Activated CD4-positive, alpha-beta T cell treated with anti-CD3 and anti-CD28 coated beads, Interleukin-2, amount 10 ng/mL, durations not matched to agents 7 days and 5 days (primary cell): ENCODE data around the gene SAMD10. TPM values are rescaled to one million over a fixed set of nuclear protein-coding genes. Genes with fewer than 3 reads are reported as not detected.
"Not testable (repeated sequence)": the region's sequence is repeated elsewhere in the genome, so short reads cannot be mapped to it uniquely, and the experiment has no call there.

Experiments used
- CTCF ChIA-PET: fragments of 350-600 bp; sonication (Branson Sonifier 250); formaldehyde crosslinking; loops from one replicate; lab custom pipeline; 2021; ENCODE audit warnings: antibody characterized with exemption; lab: Charles Lee
- POLR2A ChIA-PET: fragments of 350-600 bp; sonication (Branson Sonifier 250); formaldehyde crosslinking; loops from one replicate; lab custom pipeline; 2021; ENCODE audit warnings: antibody characterized with exemption; lab: Charles Lee
- DNase-seq: peaks from one replicate; pipeline ENCODE4 v3.0.0-alpha.2; 2020
- H3K27ac Mint-ChIP-seq: one replicate; pipeline ENCODE4 v1.8.0; 2021; ENCODE audit warnings: mild to moderate bottlenecking, moderate library complexity, mixed read lengths
- H3K27me3 Mint-ChIP-seq: one replicate; pipeline ENCODE4 v1.8.0; 2021; ENCODE audit warnings: mixed read lengths
- H3K36me3 Mint-ChIP-seq: one replicate; pipeline ENCODE4 v1.8.0; 2021; ENCODE audit warnings: low read depth, mixed read lengths
- H3K4me1 Mint-ChIP-seq: one replicate; pipeline ENCODE4 v1.8.0; 2021; ENCODE audit warnings: mixed read lengths
- H3K4me3 Mint-ChIP-seq: one replicate; pipeline ENCODE4 v1.8.0; 2021; ENCODE audit warnings: mild to moderate bottlenecking, moderate library complexity, mixed read lengths
- H3K9me3 Mint-ChIP-seq: one replicate; pipeline ENCODE4 v1.8.0; 2021; ENCODE audit warnings: mixed read lengths
- total RNA-seq, 2 experiments: library from RNA; stranded (reverse); gene quantifications; one replicate each; pipeline ENCODE4 v1.2.3, GENCODE V29; 2021

SAMD10 gene
- total RNA-seq, 2 experiments from 2014 or later, result 16.3 to 17.2 TPM

DNA sequence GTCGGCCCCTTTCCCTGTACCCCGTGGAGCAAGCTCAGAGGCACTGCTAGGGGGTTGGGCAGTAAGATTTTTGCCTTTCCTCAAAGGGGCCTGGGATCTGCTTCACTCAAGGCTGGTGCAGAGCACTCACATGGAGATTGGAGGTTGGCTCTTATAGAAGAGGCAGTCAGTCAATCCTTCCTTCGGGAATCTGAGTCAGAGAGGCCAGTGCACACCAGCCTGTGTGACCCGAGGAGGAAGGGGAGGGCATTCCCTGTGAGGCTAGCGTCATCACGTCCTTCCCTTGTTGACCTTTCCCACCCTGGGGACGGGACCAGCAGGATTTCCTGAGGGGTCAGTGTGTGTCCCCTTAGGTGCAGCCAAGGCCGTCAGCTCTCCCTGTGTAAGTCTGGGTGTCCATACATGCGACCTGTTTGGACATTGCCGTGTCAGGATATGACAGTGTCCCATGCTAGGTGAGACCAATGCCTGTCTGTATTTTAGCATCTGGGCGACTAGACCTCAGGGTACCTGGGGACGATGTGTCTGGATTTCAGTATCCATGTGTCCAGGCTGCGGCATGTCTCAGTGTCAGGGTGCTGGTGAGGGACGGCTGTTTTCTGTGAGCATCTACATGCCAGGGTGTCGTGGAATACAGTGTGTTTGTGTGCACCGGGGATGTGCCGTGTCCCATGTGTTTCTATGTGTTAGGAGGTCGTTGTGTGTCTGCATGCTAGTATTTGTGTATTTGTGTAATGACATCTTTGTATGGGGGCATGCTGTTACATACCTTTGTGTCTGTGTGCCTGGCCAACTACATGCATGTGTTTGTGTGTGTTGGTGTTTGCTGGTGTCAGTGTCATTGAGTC is 6.9 kb downstream of the SAMD10 start:
- H3K4me1 Mint-ChIP-seq, result peaks cover 47% of the 10 kb centered on the region
- no peak for DNase-seq
- no peak overlapping the region for H3K27ac Mint-ChIP-seq
- peaks cover 15% of the 10 kb centered on the region for H3K36me3 Mint-ChIP-seq
- peaks cover 2% of the 10 kb centered on the region for H3K27me3 Mint-ChIP-seq
- no peak overlapping the region for H3K4me3 Mint-ChIP-seq
- CTCF ChIA-PET, result interaction anchor here (1.1 to 1.8 kb wide), 3 partner anchors 8 to 81 kb away, joined by 3 to 9 read pairs (median 3); no protein-coding TSS in a partner anchor
- POLR2A ChIA-PET, result no interaction called here
- H3K9me3 Mint-ChIP-seq, result no peaks in the 10 kb centered on the region

DNA sequence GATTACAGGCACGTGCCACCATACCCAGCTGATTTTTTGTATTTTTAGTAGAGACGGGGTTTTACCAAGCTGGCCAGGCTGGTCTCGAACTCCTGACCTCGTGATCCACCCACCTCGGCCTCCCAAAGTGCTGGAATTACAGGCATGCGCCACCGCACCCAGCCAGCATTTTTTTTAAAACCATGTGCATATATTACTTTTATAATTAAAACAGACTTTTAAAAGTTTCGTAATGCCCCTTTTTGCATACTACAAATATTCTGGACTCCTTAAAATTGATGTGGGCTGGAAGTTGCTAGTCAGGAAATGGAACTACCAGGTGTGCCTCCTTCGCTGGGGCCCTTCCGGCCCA is 7.5 kb downstream of the SAMD10 start:
- CTCF ChIA-PET, result interaction anchor here (0.7 to 1.1 kb wide), 2 partner anchors 8 to 451 kb away, joined by 3 read pairs; no protein-coding TSS in a partner anchor
- H3K4me3 Mint-ChIP-seq, H3K27ac Mint-ChIP-seq, H3K9me3 Mint-ChIP-seq, POLR2A ChIA-PET, H3K27me3 Mint-ChIP-seq, DNase-seq: not testable (repeated sequence)
- peaks cover 15% of the 10 kb centered on the region for H3K36me3 Mint-ChIP-seq
- peaks cover 41% of the 10 kb centered on the region for H3K4me1 Mint-ChIP-seq

DNA sequence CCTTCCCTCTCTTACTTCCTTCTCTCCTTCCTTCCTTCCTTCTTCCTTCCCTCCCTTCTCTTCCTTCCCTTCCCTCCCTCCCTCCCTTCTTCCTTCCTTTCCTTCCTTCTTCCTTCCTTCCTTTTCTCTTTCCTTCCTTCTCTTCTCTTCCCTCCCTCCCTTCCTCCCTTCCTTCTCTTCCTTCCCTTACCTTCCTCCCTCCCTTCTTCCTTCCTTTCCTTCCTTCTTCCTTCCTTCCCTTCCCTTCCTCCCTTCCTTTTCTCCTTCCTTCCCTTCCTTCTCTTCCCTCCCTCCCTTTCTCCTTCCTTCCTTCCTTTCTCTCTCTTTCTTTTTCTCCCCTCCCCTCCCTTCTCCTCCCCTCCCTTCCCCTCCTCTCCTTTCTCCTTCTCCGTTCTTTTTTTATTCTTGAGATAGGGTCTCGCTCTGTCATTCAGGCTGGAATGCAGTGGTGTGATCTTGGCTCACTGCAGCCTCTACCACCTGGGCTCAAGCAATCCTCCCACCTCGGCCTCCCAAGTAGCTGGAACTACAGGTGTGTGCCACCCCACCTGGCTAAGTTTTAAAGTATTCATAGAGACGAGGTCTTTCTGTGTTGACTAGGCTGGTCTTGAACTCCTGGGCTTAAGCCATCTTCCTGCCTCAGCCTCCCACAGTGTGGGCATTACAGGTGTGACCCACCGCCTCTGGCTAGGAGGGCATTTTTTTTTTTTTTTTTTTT is 8.6 kb downstream of the SAMD10 start:
- ChIA-PET CTCF (interaction anchor here (0.7 to 1.1 kb wide), 2 partner anchors 9 to 450 kb away, joined by 3 read pairs; no protein-coding TSS in a partner anchor), POLR2A (no interaction called here)
- Mint-ChIP-seq H3K9me3 (no peaks in the 10 kb centered on the region), H3K36me3 (peaks cover 7% of the 10 kb centered on the region), H3K27ac (peak overlapping the region; percentile 41), H3K4me3 (peak overlapping the region; percentile 61), H3K4me1 (peaks cover 30% of the 10 kb centered on the region), H3K27me3 (peaks cover 2% of the 10 kb centered on the region)
- no peak for DNase-seq

DNA sequence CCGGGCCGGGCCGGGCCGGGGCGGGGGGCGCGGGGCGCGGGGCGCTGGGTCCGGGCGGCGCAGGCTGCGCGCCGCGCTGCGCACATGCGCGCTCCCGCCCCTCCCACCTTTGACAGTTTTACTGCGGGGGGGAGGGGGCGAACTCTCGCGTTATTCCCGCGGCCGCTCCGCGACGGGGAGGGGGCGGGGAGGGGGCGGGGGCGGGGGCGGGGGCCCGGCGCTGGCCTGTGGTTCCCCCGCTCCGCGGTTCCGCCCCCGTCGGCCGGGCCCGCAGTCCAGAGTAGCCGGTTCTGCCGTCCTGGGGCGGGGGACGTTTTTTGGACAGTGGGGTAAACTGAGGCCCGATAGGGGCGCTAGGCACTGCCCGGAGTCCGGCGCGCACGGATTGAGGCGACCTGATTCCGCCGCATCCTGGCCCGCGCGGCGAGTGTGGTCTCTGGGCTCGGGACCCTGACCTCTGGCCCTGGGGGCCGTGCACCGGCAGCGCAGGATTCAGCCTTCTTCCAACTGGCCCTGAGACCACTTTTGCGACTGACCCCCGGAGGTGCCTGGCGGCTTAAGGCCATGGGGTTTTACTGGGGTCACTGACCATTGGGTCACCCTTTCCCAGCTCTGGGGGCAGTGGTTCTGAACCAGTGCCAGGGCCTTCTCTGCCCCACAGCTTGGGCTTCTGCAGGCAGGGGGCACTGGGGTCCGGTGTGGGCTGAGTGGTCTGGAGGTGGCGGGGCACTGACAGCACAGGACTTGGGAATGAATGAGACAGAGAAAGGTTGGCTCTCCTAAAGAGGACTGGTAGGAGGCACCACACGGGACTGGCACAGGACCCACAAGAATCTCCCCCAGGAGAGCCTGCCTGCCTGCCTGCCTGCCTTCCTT is 9.4 kb downstream of the SAMD10 start, which contains the start of gene ZNF512B:
Gene ZNF512B (minus strand): TSS at position 93 of the 876 bp plus-strand sequence. CDS start 1,980 bp downstream, outside the sequence.
- peaks cover 7% of the 10 kb centered on the region for H3K36me3 Mint-ChIP-seq
- POLR2A ChIA-PET, result no interaction called here
- peak within 1 kb of the TSS; percentile 87 for H3K27ac Mint-ChIP-seq
- H3K4me1 Mint-ChIP-seq, result peaks cover 30% of the 10 kb centered on the region
- CTCF ChIA-PET, result no interaction called here
- no peaks in the 10 kb centered on the region for H3K9me3 Mint-ChIP-seq
- H3K4me3 Mint-ChIP-seq, result peak within 1 kb of the TSS; percentile 79
- peaks cover 2% of the 10 kb centered on the region for H3K27me3 Mint-ChIP-seq
- peak; percentile 74 for DNase-seq

DNA sequence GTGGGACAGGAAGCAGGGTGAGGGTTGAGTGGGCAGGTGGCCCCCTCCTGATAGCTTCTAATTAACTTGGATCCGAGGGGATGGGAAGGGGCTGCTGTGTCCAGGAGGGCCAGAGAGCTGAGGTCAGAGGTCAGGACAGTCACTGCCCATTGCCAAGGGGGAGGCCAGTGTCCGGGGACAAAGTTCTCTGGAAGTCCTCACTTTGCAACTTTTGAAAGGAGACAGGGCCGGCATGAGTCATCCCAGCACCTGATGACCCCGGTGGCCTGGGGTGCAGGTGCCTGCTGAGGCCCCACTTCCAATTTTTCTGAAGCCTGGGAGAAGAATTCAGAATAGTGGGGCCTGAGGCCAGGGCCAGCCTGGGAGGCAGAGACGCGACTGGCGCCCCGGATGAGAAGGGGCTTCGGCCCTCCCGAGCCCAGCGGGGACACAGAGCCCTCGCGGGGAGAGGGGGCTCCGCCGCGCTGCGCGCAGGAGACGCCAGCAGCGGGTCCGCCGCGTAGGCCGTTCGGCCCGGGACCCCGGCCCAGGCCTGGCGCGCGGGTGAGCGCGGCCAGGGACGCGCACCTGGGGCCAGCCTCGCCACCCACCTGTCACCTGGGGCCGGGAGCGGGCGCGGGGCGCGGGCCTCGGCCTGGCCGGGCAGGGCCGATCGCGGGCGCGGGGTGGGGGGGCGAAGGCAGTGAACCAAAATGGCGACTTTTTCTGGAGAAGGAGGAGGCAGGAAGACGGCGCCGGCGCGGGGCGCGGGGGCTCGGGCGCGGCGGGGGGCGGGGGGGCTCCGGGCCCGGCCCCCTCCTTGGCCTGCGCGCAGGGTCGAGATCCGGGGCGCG is 10.3 kb downstream of the SAMD10 start:
- Mint-ChIP-seq H3K4me3 (peak overlapping the region; percentile 79), H3K36me3 (peaks cover 4% of the 10 kb centered on the region), H3K27ac (peak overlapping the region; percentile 87), H3K9me3 (no peaks in the 10 kb centered on the region), H3K27me3 (peaks cover 2% of the 10 kb centered on the region), H3K4me1 (peaks cover 29% of the 10 kb centered on the region)
- DNase-seq, result peak; percentile 40
- CTCF ChIA-PET, result interaction anchor here (1.3 kb wide), 2 partner anchors 11 to 26 kb away, joined by 3 to 5 read pairs; partner anchors contain the start of gene PRPF6
- POLR2A ChIA-PET, result no interaction called here

DNA sequence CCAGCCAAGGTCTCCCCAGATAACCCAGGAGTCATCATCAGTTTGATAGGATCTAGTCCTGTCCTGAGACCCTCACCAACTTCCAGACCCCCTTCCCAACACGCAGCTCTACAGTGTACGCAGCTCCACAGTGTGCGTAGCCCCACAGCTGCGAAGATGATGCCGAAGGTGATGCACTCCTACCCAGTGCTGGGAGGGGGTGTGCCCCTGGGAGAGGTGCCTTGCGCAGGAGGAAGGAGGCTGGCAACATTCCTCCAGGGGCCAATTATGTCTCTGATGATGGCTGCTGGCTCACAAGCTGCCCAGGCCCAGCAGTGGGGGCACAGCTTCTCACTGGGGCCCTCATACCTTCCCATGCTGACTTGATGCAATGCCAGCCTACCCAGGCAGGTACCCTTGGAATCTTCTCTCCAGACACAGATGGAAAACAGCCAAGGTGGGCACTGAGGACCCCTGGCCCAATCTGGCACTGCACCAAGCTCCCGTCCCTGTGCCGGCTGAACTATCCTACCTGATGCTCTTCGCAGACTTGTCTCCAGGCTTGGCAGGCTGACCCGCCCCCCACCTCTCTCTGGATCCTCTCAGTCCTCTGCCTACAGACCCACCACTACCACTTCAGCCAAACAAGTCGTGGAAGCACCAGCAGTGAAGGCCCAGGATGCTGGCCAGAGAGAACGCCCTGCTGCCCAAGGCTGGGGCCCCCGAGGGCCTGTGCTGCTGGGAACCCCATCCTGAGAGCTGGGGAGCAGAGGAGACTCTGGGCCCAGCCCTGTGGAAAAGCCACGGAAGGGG is 11.1 kb downstream of the SAMD10 start:
- H3K27ac Mint-ChIP-seq, result peak overlapping the region; percentile 87
- peaks cover 23% of the 10 kb centered on the region for H3K4me1 Mint-ChIP-seq
- peak overlapping the region; percentile 79 for H3K4me3 Mint-ChIP-seq
- H3K9me3 Mint-ChIP-seq, result no peaks in the 10 kb centered on the region
- ChIA-PET CTCF (interaction anchor here (1.0 to 2.0 kb wide), 4 partner anchors 12 to 430 kb away, joined by 3 to 6 read pairs (median 4); partner anchors contain the start of genes PRPF6, PTK6 and UCKL1), POLR2A (interaction anchor here (0.5 kb wide), 1 partner anchor 326 kb away, joined by 5 read pairs; no protein-coding TSS in a partner anchor)
- peaks cover 1% of the 10 kb centered on the region for H3K36me3 Mint-ChIP-seq
- no peak for DNase-seq
- H3K27me3 Mint-ChIP-seq, result peaks cover 2% of the 10 kb centered on the region

DNA sequence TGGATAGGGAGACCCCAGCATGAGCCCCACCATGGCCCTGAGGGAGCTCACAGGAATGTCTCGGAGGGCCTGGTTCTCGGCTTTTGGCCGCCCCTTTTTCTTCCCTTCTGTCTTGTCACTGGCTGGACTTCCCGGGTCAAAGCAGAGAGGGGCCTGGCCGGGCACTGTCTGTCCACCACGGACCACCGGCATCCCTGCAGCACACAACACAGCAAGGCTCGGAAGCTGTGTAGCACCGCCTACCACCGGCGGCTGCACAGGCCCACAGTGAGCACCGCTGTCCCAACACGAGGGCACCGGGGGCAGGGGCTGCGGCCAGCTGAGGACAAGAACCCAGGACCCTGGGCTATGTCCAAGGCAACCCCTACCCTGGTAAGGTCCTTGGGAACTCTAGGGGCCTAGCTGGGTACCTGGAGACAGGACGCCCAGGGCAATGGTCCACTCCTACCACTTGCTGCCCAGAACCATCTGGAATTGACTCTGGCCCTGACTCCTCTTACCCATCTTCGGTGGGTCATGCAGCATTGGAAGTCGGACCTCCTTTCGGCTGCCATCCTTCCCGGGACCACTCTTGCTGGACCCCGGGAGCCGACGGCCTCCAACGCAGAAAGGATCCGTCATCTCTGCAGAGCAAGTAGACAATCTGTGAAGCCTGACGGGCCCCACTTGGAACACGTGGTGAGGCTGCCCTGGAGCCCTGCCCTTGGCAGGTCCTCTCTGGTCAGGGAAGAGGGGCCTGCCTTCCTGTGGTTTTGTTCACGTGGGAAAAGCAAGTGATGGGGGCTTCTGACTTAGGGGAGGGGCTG is 11.9 kb downstream of the SAMD10 start:
- Mint-ChIP-seq H3K9me3 (no peaks in the 10 kb centered on the region), H3K27me3 (peaks cover 2% of the 10 kb centered on the region), H3K4me3 (peak overlapping the region; percentile 79), H3K36me3 (peaks cover 3% of the 10 kb centered on the region), H3K4me1 (peaks cover 23% of the 10 kb centered on the region), H3K27ac (peak overlapping the region; percentile 41)
- POLR2A ChIA-PET, result no interaction called here
- no peak for DNase-seq
- CTCF ChIA-PET, result interaction anchor here (0.9 to 2.0 kb wide), 5 partner anchors 11 to 429 kb away, joined by 3 to 6 read pairs (median 3); partner anchors contain the start of genes PRPF6, PTK6 and UCKL1

DNA sequence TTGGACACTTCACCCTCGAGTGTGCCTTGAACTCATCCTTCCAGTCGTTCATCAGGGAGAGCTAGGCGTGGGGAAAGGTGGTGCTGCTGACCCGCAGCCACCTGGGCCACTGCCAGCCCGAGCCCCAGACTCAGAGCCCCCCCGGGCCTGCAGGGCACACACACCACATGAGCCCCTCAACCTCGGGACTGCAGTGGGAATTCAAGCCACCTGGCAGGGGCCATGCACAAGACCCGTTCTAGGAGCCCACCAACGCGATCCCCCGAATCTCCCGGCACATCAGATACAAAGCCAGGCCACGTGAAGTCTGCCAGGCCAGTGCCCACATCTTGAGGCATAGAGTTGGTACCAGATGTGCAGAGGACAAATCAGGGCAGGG is 12.5 kb downstream of the SAMD10 start:
- peaks cover 18% of the 10 kb centered on the region for H3K4me1 Mint-ChIP-seq
- H3K9me3 Mint-ChIP-seq, result no peaks in the 10 kb centered on the region
- ChIA-PET CTCF (interaction anchor here (0.8 to 2.0 kb wide), 3 partner anchors 13 to 429 kb away, joined by 3 to 6 read pairs (median 3); partner anchors contain the start of gene PTK6), POLR2A (no interaction called here)
- DNase-seq, result no peak
- peaks cover 4% of the 10 kb centered on the region for H3K36me3 Mint-ChIP-seq
- peaks cover 2% of the 10 kb centered on the region for H3K27me3 Mint-ChIP-seq
- no peak overlapping the region for H3K27ac Mint-ChIP-seq
- H3K4me3 Mint-ChIP-seq, result no peak overlapping the region

DNA sequence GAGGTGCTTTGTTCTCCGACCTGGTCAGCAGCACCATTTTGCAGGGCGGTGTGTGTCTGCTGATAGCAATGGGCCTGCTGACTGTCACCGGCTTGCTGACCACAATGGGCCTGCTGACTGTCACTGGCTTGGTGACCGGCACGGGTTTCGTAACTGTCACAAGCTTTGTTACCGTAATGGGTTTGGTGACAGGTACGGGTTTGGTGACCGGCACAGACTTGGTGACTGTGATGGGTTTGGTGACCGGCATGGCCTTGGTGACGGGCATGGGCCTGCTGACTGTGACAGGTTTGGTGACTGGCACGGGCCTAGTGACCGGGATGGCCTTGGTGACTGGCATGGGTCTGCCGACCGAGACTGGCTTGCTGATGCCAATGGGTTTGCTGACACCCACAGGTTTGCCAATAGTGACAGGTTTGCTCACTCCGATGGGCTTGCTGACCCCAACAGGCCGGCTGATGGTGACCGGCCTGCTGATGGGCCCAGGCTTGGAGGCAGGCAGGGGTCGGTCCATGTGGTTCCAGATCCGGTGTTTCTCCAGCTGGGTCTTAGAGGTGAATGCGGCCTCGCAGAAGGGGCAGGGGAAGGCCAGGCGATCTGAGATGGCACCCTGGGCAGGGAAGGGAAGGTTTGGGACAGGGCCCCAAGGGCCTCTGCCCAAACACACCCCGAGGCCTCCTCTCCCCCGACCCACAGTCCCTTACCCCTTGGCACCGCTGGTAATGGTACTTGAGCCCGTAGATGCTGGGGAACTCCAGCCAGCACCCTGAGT is 13.1 kb downstream of the SAMD10 start:
- no peak overlapping the region for H3K4me3 Mint-ChIP-seq

More for the DNA sequence above, 13.1 kb downstream of the SAMD10 start:
- ChIA-PET POLR2A (no interaction called here), CTCF (interaction anchor here (0.8 to 2.0 kb wide), 3 partner anchors 14 to 428 kb away, joined by 3 to 6 read pairs (median 3); partner anchors contain the start of gene PTK6)
- no peaks in the 10 kb centered on the region for H3K9me3 Mint-ChIP-seq
- DNase-seq, result no peak
- peaks cover 6% of the 10 kb centered on the region for H3K36me3 Mint-ChIP-seq
- H3K4me1 Mint-ChIP-seq, result peaks cover 18% of the 10 kb centered on the region
- H3K27ac Mint-ChIP-seq, result no peak overlapping the region
- H3K27me3 Mint-ChIP-seq, result peaks cover 2% of the 10 kb centered on the region
